GM12874 (cell line): ENCODE measurements around the gene STT3B.

Experiments used
- CTCF ChIP-seq: IDR thresholded peaks from 2 replicates; pipeline ENCODE4 v1.5.1; 2011; ENCODE audit warnings: low read depth, mild to moderate bottlenecking, control low read depth, low read length, moderate library complexity; ENCODE audit not compliant: insufficient read depth

The STT3B gene

GRCh38 chr3:31522152-31522551, 10.6 kb upstream of the STT3B start:
- TF ChIP-seq CTCF: no peak

- TF ChIP-seq CTCF: no peak
Measured at GRCh38 chr3:31523543-31523942, 9.2 kb upstream of the STT3B start.

- TF ChIP-seq CTCF: no peak
Measured at GRCh38 chr3:31525532-31525931, 7.2 kb upstream of the STT3B start.

GRCh38 chr3:31529421-31529820, 3.3 kb upstream of the STT3B start:
- TF ChIP-seq CTCF: no peak

- no peak for TF ChIP-seq CTCF
Measured at GRCh38 chr3:31530039-31530959, 2.4 kb upstream of the STT3B start.

- TF ChIP-seq CTCF: no peak
Measured at GRCh38 chr3:31530960-31531335, 1.8 kb upstream of the STT3B start.

GRCh38 chr3:31531452-31531991, 1.2 kb upstream of the STT3B start:
- peak; percentile 16; the same call in 1 of the 2 replicates for TF ChIP-seq CTCF
